TTC549 (cell line): ENCODE measurements around the gene INPP5D.

Experiments
- FAIRE-seq: peaks from 2 replicates; lab custom pipeline; 2012; peaks lifted over from hg19 to GRCh38; lab: Jason Lieb, UNC

The INPP5D gene

GRCh38 chr2:233211548-233211895, 151.4 kb downstream of the INPP5D start:
- no peak for FAIRE-seq

- FAIRE-seq: no peak
These were observed 152.9 kb downstream of the INPP5D start for GRCh38 chr2:233213011-233213410.

- no peak for FAIRE-seq
These were observed 153.8 kb downstream of the INPP5D start for GRCh38 chr2:233213975-233214374.

GRCh38 chr2:233217892-233218377, 157.8 kb downstream of the INPP5D start:
- FAIRE-seq: no peak

GRCh38 chr2:233218836-233219235, 158.7 kb downstream of the INPP5D start:
- FAIRE-seq: no peak

GRCh38 chr2:233219848-233220247, 159.7 kb downstream of the INPP5D start:
- FAIRE-seq: no peak

- FAIRE-seq: no peak
These were observed 161.4 kb downstream of the INPP5D start for GRCh38 chr2:233221378-233222063.

GRCh38 chr2:233223059-233223894, 163.1 kb downstream of the INPP5D start:
- FAIRE-seq: no peak

- no peak for FAIRE-seq
These were observed 165.3 kb downstream of the INPP5D start for GRCh38 chr2:233225230-233226068.

GRCh38 chr2:233226511-233227031, 166.4 kb downstream of the INPP5D start:
- no peak for FAIRE-seq

GRCh38 chr2:233227346-233227978, 167.3 kb downstream of the INPP5D start:
- no peak for FAIRE-seq

- no peak for FAIRE-seq
These were observed 168.2 kb downstream of the INPP5D start for GRCh38 chr2:233228376-233228775.

GRCh38 chr2:233233618-233234230, 173.6 kb downstream of the INPP5D start:
- FAIRE-seq: no peak

GRCh38 chr2:233234264-233234663, 174.1 kb downstream of the INPP5D start:
- FAIRE-seq: no peak

- FAIRE-seq: no peak
These were observed 174.9 kb downstream of the INPP5D start for GRCh38 chr2:233234996-233235395.

GRCh38 chr2:233235977-233236376, 175.8 kb downstream of the INPP5D start:
- FAIRE-seq: no peak

GRCh38 chr2:233236820-233237589, 176.9 kb downstream of the INPP5D start:
- FAIRE-seq: no peak

- no peak for FAIRE-seq
These were observed 180.8 kb downstream of the INPP5D start for GRCh38 chr2:233240897-233241296.

GRCh38 chr2:233241803-233242202, 181.7 kb downstream of the INPP5D start:
- FAIRE-seq: no peak

GRCh38 chr2:233242231-233242927, 182.2 kb downstream of the INPP5D start:
- no peak for FAIRE-seq
